GM23338 (cell line): Measurements from ENCODE around the gene GRIN1. TPM values are rescaled to one million over a fixed set of nuclear protein-coding genes. Genes with fewer than 3 reads are reported as not detected.

Source experiments
- ATAC-seq: fragments of 200-7000 bp; cut with Tn5 transposase; 3 replicates; pipeline ENCODE4 v1.9.1; 2020
- DNase-seq: peaks from one replicate; pipeline ENCODE4 v3.0.0-alpha.2; 2015; ENCODE audit warnings: low spot score
- H2AFZ ChIP-seq: fragments of 200-600 bp; sonication (generic); 2 replicates; pipeline ENCODE4 v1.8.0; 2016; ENCODE audit warnings: antibody characterized with exemption, mild to moderate bottlenecking, moderate library complexity
- H3F3A ChIP-seq: fragments of 200-600 bp; sonication (generic); replicated peaks from 2 replicates; pipeline ENCODE4 v1.8.0; 2017; ENCODE audit warnings: antibody characterized with exemption, mixed run types, low read depth
- H3K27ac ChIP-seq: fragments of 200-600 bp; sonication (generic); 2 replicates; pipeline ENCODE4 v1.6.1; 2016; ENCODE audit warnings: low read depth
- H3K27me3 ChIP-seq: fragments of 200-600 bp; sonication (generic); 2 replicates; pipeline ENCODE4 v1.8.0; 2016; ENCODE audit warnings: mild to moderate bottlenecking, mixed run types, moderate library complexity; ENCODE audit not compliant: insufficient read depth
- H3K36me3 ChIP-seq: fragments of 200-600 bp; sonication (generic); 2 replicates; pipeline ENCODE4 v1.8.0; 2016; ENCODE audit warnings: mild to moderate bottlenecking; ENCODE audit not compliant: insufficient read depth
- H3K4me1 ChIP-seq: fragments of 200-600 bp; sonication (generic); 2 replicates; pipeline ENCODE4 v1.8.0; 2016; ENCODE audit warnings: mild to moderate bottlenecking, moderate library complexity; ENCODE audit not compliant: insufficient read depth
- H3K4me2 ChIP-seq: fragments of 200-600 bp; sonication (generic); 2 replicates; pipeline ENCODE4 v1.7.1; 2017; ENCODE audit warnings: mixed run types
- H3K4me3 ChIP-seq: fragments of 200-600 bp; sonication (generic); 2 replicates; pipeline ENCODE4 v1.6.1; 2016; ENCODE audit warnings: mixed run types
- H3K79me2 ChIP-seq: fragments of 200-600 bp; sonication (generic); replicated peaks from 2 replicates; pipeline ENCODE4 v1.8.0; 2017; ENCODE audit warnings: mild to moderate bottlenecking; ENCODE audit not compliant: insufficient read depth
- H3K9me2 ChIP-seq: fragments of 200-600 bp; sonication (generic); 2 replicates; pipeline ENCODE4 v1.8.0; 2017; ENCODE audit not compliant: insufficient read depth
- H4K20me1 ChIP-seq: fragments of 200-600 bp; sonication (generic); replicated peaks from 2 replicates; pipeline ENCODE4 v1.8.0; 2017; ENCODE audit warnings: mild to moderate bottlenecking; ENCODE audit not compliant: insufficient read depth
- H3K27ac Mint-ChIP-seq: 2 replicates; pipeline ENCODE4 v1.8.0; 2020; ENCODE audit warnings: inconsistent platforms, mild to moderate bottlenecking, moderate library complexity, mixed read lengths
- H3K27me3 Mint-ChIP-seq: 3 replicates; pipeline ENCODE4 v1.8.0; 2022; ENCODE audit warnings: low read depth, mild to moderate bottlenecking, moderate library complexity, mixed read lengths, inconsistent platforms; ENCODE audit not compliant: insufficient read depth, poor library complexity
- H3K36me3 Mint-ChIP-seq: 3 replicates; pipeline ENCODE4 v1.8.0; 2021; ENCODE audit warnings: low read depth, mild to moderate bottlenecking, inconsistent platforms, moderate library complexity, mixed read lengths
- H3K4me1 Mint-ChIP-seq: 3 replicates; pipeline ENCODE4 v1.8.0; 2020; ENCODE audit warnings: mild to moderate bottlenecking, inconsistent platforms, mixed read lengths
- H3K4me3 Mint-ChIP-seq: 3 replicates; pipeline ENCODE4 v1.8.0; 2021; ENCODE audit warnings: moderate library complexity, mild to moderate bottlenecking, inconsistent platforms, mixed read lengths
- H3K9me3 Mint-ChIP-seq: 3 replicates; pipeline ENCODE4 v1.8.0; 2020; ENCODE audit warnings: moderate library complexity, mild to moderate bottlenecking, inconsistent platforms, mixed read lengths
- CREB1 ChIP-seq: fragments of 250-450 bp; sonication (Bioruptor Pico); IDR thresholded peaks from 2 replicates; pipeline ENCODE4 v1.5.0; 2020; ENCODE audit warnings: low read depth, mild to moderate bottlenecking, moderate library complexity
- CTCF ChIP-seq, 2 experiments: fragments of 200-600 bp in 1 of 2; sonication (generic) in 1 of 2; conservative IDR thresholded peaks; 2 replicates each; pipeline versions ENCODE4 v1.5.1 to v1.6.1; 2016 to 2017; ENCODE audit warnings: antibody characterized with exemption in 2 of 2, low read depth in 2 of 2, mild to moderate bottlenecking in 2 of 2, moderate library complexity in 1 of 2
- EZH2 ChIP-seq: fragments of 200-600 bp; sonication (generic); IDR thresholded peaks from one replicate; pipeline ENCODE4 v1.8.0; 2017; ENCODE audit warnings: antibody characterized with exemption, mild to moderate bottlenecking, low read depth; ENCODE audit not compliant: unreplicated experiment
- EZH2phosphoT487 ChIP-seq: fragments of 200-600 bp; sonication (generic); IDR thresholded peaks from one replicate; pipeline ENCODE4 v1.8.1; 2018; ENCODE audit warnings: antibody characterized with exemption; ENCODE audit not compliant: unreplicated experiment
- JUNB ChIP-seq: IDR thresholded peaks from one replicate; pipeline ENCODE4 v1.6.1; 2016; ENCODE audit warnings: antibody characterized with exemption; ENCODE audit not compliant: unreplicated experiment
- NANOG ChIP-seq: IDR thresholded peaks from 2 replicates; pipeline ENCODE4 v1.6.1; 2016; ENCODE audit warnings: antibody characterized with exemption, borderline replicate concordance
- POLR2AphosphoS5 ChIP-seq: IDR thresholded peaks from 2 replicates; pipeline ENCODE4 v1.6.1; 2016; ENCODE audit warnings: antibody characterized with exemption, low read depth
- REST ChIP-seq: IDR thresholded peaks from one replicate; pipeline ENCODE4 v1.6.1; 2018; ENCODE audit warnings: antibody characterized with exemption; ENCODE audit not compliant: unreplicated experiment
- STAT1 ChIP-seq: IDR thresholded peaks from one replicate; pipeline ENCODE4 v1.6.1; 2016; ENCODE audit warnings: antibody characterized with exemption; ENCODE audit not compliant: unreplicated experiment
- ZNF331 ChIP-seq: fragments of 250-450 bp; sonication (Bioruptor Pico); IDR thresholded peaks from 2 replicates; pipeline ENCODE4 v1.5.0; 2020; ENCODE audit warnings: low read depth, mild to moderate bottlenecking, moderate library complexity
- ZNF462 ChIP-seq: fragments of 250-450 bp; sonication (Bioruptor Pico); IDR thresholded peaks from 2 replicates; pipeline ENCODE4 v1.5.0; 2020; ENCODE audit warnings: mild to moderate bottlenecking, moderate library complexity
- polyA plus RNA-seq: library from polyadenylated mRNA; unstranded; fragments of >200 nt; fragmentation: Nextera tagmentation; extraction: Ambion mirVana; gene quantifications from 2 replicates; pipeline ENCODE4 v1.2.1, GENCODE V29; 2016
- total RNA-seq: library from RNA; depleted of rRNA; stranded (reverse); fragments of >200 nt; shearing (Covaris generic); gene quantifications from 2 replicates; pipeline ENCODE4 v1.2.3, GENCODE V29; 2014

The GRIN1 gene
- total and polyA plus RNA-seq, 2 experiments from 2014 or later: 2.7 to 5.5 TPM

- no peak overlapping the region for H3K4me3 ChIP-seq
- Mint-ChIP-seq H3K4me1 (peaks cover 2% of the 10 kb centered on the region; the same call in 1 of the 3 replicates), H3K27me3 (peaks cover 11% of the 10 kb centered on the region), H3K36me3 (no peaks in the 10 kb centered on the region), H3K4me3 (no peak overlapping the region), H3K9me3 (peaks cover 13% of the 10 kb centered on the region; the same call in 2 of the 3 replicates), H3K27ac (no peak overlapping the region)
- H3K79me2 ChIP-seq: no peaks in the 10 kb centered on the region
- H4K20me1 ChIP-seq: no peaks in the 10 kb centered on the region; the same call in 1 of the 2 replicates
- peaks cover 11% of the 10 kb centered on the region for H3F3A ChIP-seq
- H2AFZ ChIP-seq: no peak overlapping the region
- no peak overlapping the region for H3K4me2 ChIP-seq
- no peaks in the 10 kb centered on the region for H3K4me1 ChIP-seq
- H3K36me3 ChIP-seq: no peaks in the 10 kb centered on the region
- H3K27me3 ChIP-seq: no peaks in the 10 kb centered on the region
- ATAC-seq: peak; percentile 41
- H3K9me2 ChIP-seq: no peaks in the 10 kb centered on the region
- DNase-seq: no peak
- no peak for TF ChIP-seq NANOG
- no peak for TF ChIP-seq ZNF331 (CRISPR knock-in tag)
- TF ChIP-seq EZH2phosphoT487: no peak
- TF ChIP-seq STAT1: no peak
- TF ChIP-seq CTCF (conservative IDR thresholded peaks at IDR 0.05; ENCODE audit: low read depth in 2 of 2): no peak
- TF ChIP-seq POLR2AphosphoS5: no peak
- no peak for TF ChIP-seq CREB1 (CRISPR knock-in tag)
- no peak for TF ChIP-seq EZH2
- TF ChIP-seq REST: no peak
- TF ChIP-seq JUNB: no peak
- no peak for TF ChIP-seq ZNF462
- no peak overlapping the region for H3K27ac ChIP-seq
Observed at GRCh38 chr9:137147793-137148160, 8.8 kb downstream of the GRIN1 start.
